Keratinocyte (primary cell): ENCODE results near the gene SPEM3. TPM values are rescaled to one million over a fixed set of nuclear protein-coding genes. Genes with fewer than 3 reads are reported as not detected.
A peak's percentile ranks its signal among the peaks of the same experiment; 100 is the strongest.

Experiments
- DNase-seq: peaks from one replicate; pipeline ENCODE4 v3.0.0-alpha.2; 2011; ENCODE audit warnings: low read depth, missing footprints, low spot score
- FAIRE-seq: peaks from 2 replicates; lab custom pipeline; 2011; peaks lifted over from hg19 to GRCh38; lab: Jason Lieb, UNC
- H2AFZ ChIP-seq: 2 replicates; pipeline ENCODE4 v1.6.0; 2012; ENCODE audit warnings: low read length, control low read depth, inconsistent platforms; ENCODE audit not compliant: control insufficient read depth
- H3K27ac ChIP-seq: 2 replicates; pipeline ENCODE4 v1.5.1; 2011; ENCODE audit warnings: low read length; ENCODE audit not compliant: control insufficient read depth, insufficient read depth
- H3K27me3 ChIP-seq: 3 replicates; pipeline ENCODE4 v1.6.0; 2011; ENCODE audit warnings: low read length; ENCODE audit not compliant: control insufficient read depth, insufficient read depth; ENCODE audit errors: extremely low read depth
- H3K36me3 ChIP-seq, 2 experiments: 2 replicates in 1 of 2; 3 replicates in 1 of 2; pipeline ENCODE4 v1.5.1; 2011; ENCODE audit warnings: low read length in 2 of 2, mild to moderate bottlenecking in 1 of 2; ENCODE audit not compliant: control insufficient read depth in 2 of 2, insufficient read depth in 2 of 2; ENCODE audit errors: extremely low read depth in 1 of 2
- H3K4me1 ChIP-seq: 3 replicates; pipeline ENCODE4 v1.5.1; 2011; ENCODE audit warnings: low read length; ENCODE audit not compliant: control insufficient read depth, insufficient read depth; ENCODE audit errors: extremely low read depth
- H3K4me2 ChIP-seq: 3 replicates; pipeline ENCODE4 v1.6.0; 2011; ENCODE audit warnings: low read depth, low read length; ENCODE audit not compliant: control insufficient read depth, insufficient read depth; ENCODE audit errors: extremely low read depth
- H3K4me3 ChIP-seq, 3 experiments: fragments of 200-600 bp in 1 of 3; sonication (generic) in 1 of 3; 2 replicates in 2 of 3; 3 replicates in 1 of 3; pipeline ENCODE4 v1.5.1; 2011 to 2016; ENCODE audit warnings: low read length in 3 of 3, mild to moderate bottlenecking in 3 of 3, control low read depth in 2 of 3, inconsistent platforms in 1 of 3, low read depth in 1 of 3, mixed read lengths in 1 of 3, mixed run types in 1 of 3, moderate library complexity in 1 of 3; ENCODE audit not compliant: control insufficient read depth in 2 of 3, insufficient read depth in 2 of 3; ENCODE audit errors: extremely low read depth in 1 of 3
- H3K79me2 ChIP-seq: 2 replicates; pipeline ENCODE4 v1.6.0; 2012; ENCODE audit warnings: low read length; ENCODE audit not compliant: control insufficient read depth, insufficient read depth
- H3K9ac ChIP-seq: 3 replicates; pipeline ENCODE4 v1.6.0; 2011; ENCODE audit warnings: low read length; ENCODE audit not compliant: control insufficient read depth, insufficient read depth; ENCODE audit errors: extremely low read depth
- H3K9me1 ChIP-seq: 3 replicates; pipeline ENCODE4 v1.6.0; 2011; ENCODE audit warnings: low read length; ENCODE audit not compliant: control insufficient read depth, insufficient read depth; ENCODE audit errors: extremely low read depth
- H3K9me3 ChIP-seq: 2 replicates; pipeline ENCODE4 v1.5.1; 2012; ENCODE audit warnings: low read depth, low read length; ENCODE audit not compliant: control insufficient read depth
- H4K20me1 ChIP-seq: 3 replicates; pipeline ENCODE4 v1.6.0; 2011; ENCODE audit warnings: low read length; ENCODE audit not compliant: control insufficient read depth, insufficient read depth; ENCODE audit errors: extremely low read depth
- CTCF ChIP-seq, 3 experiments: IDR thresholded peaks in 1 of 3; conservative IDR thresholded peaks in 1 of 3; optimal IDR thresholded peaks in 1 of 3; 2 replicates in 2 of 3; 3 replicates in 1 of 3; pipeline versions ENCODE3 to v1.5.1; 2011; ENCODE audit warnings: low read length in 3 of 3, mild to moderate bottlenecking in 3 of 3, moderate library complexity in 2 of 3, control low read depth in 1 of 3, inconsistent platforms in 1 of 3; ENCODE audit not compliant: insufficient read depth in 2 of 3; ENCODE audit errors: extremely low read depth in 1 of 3
- EZH2 ChIP-seq: IDR thresholded peaks from one replicate; pipeline ENCODE4 v1.6.1; 2012; ENCODE audit warnings: inconsistent platforms, mild to moderate bottlenecking, low read length, moderate library complexity
- dilution Hi-C: fragments of 300-500 bp; cut with MboI; formaldehyde crosslinking; loops from one replicate; pipeline ENCODE4 v1.7.0; 2020; ENCODE audit warnings: low sequenced_read_pairs; ENCODE audit not compliant: extremely low pct_ligation_motif_present
- polyA plus RNA-seq, 5 experiments: library from polyadenylated mRNA; depleted of rRNA in 3 of 5; stranded (reverse) in 3 of 5; stranded (forward) in 1 of 5; unstranded in 1 of 5; fragments of >200 nt; gene quantifications; 1 replicate in 1 of 5; 2 replicates in 3 of 5; 3 replicates in 1 of 5; pipeline versions ENCODE4 v1.2.1 to v1.2.3, GENCODE V29; 2011 to 2012; ENCODE audit warnings: missing spikeins in 2 of 5, low read depth in 1 of 5, low replicate concordance in 1 of 5

The SPEM3 gene
- polyA plus RNA-seq, 1 donor (not counting 4 experiments of a cell fraction or from before 2014, with no cell fraction given): not detected

DNA sequence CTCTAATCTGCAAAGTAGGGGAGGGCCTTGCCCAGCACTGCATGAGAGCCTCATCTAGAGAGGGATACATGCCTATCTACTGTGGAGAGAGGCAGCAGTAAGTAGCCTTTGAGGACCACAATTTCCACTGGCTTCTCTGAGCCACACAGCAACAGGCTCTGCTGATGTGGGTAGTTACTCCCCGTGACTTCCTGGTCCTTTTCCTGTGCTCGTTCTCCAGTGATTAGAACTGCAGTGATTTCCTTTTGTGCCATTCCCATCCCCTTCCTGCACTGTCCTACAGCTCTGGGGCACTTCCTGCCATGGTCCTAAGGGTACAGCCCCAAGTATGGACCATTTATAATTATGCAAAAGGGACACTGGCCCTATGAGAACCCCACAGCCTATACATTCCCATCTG is 37.4 kb upstream of the SPEM3 start:
- peaks cover 3% of the 10 kb centered on the region for H4K20me1 ChIP-seq
- H3K9me1 ChIP-seq: no peaks in the 10 kb centered on the region
- peaks cover 27% of the 10 kb centered on the region for H3K79me2 ChIP-seq
- H3K9me3 ChIP-seq: no peaks in the 10 kb centered on the region
- dilution Hi-C loops: no loop called here
- H3K4me1 ChIP-seq: peaks cover 11% of the 10 kb centered on the region
- H2AFZ ChIP-seq: no peak overlapping the region
- no peak overlapping the region for H3K4me2 ChIP-seq
- no peak overlapping the region for H3K9ac ChIP-seq
- no peak overlapping the region for H3K4me3 ChIP-seq
- FAIRE-seq (no peak), DNase-seq (no peak)
- no peak overlapping the region for H3K27ac ChIP-seq
- H3K36me3 ChIP-seq: peaks cover 41 to 49% of the 10 kb centered on the region in 2 experiments
- TF ChIP-seq CTCF (optimal IDR thresholded peaks at IDR 0.05 in 1 of 3, IDR thresholded peaks at IDR 0.05 in 1 of 3, conservative IDR thresholded peaks at IDR 0.05 in 1 of 3; ENCODE audit: extremely low read depth in 1 of 3, insufficient read depth in 2 of 3, low read length in 3 of 3): no peak
- TF ChIP-seq EZH2: no peak
- no peaks in the 10 kb centered on the region for H3K27me3 ChIP-seq

DNA sequence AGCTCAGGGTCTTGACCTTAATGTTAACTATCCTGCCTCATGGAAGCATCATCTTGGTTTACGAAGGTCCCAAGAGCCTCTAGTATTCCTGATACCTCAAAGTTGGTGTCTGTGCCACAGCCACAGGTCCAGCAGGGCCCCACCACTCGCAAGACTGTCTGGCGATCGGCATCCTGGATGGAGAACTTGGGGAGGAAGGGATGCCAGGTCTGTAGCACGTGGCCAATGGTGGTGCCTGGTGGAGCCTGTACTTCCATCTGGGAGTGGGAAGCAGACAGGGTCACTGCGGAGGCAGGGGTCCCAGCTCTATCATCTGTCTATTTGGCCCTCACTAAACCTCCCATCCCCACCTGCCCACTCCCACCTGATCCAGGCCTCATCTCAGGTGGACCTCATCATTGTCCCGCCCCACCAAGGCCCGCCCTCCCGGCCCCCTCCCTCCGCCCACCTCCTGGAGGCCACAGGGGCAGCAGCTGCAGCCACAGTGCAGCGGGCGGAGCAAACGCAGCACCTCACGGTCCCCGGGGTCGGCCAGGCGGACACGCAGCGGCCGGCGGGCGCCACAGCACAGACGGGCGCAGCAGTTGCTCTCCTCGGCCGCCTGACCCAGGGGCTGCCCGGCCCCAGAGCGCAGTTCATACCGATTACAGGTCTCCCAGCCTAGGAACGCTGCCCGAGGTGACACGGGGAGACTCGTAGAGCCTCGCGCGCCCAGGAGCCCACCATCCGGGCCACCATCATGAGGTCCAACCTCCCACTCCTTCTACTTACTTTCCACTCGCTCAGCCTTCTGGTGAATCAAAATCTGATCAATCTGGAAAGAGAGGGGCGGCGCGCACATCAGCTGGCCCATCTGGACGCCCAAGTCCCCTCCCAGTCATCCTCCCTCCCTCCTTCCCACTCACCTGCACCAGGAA is 35.7 kb upstream of the SPEM3 start:
- no peak for TF ChIP-seq EZH2
- no peak for TF ChIP-seq CTCF (optimal IDR thresholded peaks at IDR 0.05 in 1 of 3, IDR thresholded peaks at IDR 0.05 in 1 of 3, conservative IDR thresholded peaks at IDR 0.05 in 1 of 3; ENCODE audit: extremely low read depth in 1 of 3, insufficient read depth in 2 of 3, low read length in 3 of 3)
- no peaks in the 10 kb centered on the region for H3K9me1 ChIP-seq
- H3K27me3 ChIP-seq: no peaks in the 10 kb centered on the region
- no peaks in the 10 kb centered on the region for H3K9me3 ChIP-seq
- DNase-seq (no peak), FAIRE-seq (no peak)
- H3K79me2 ChIP-seq: peaks cover 27% of the 10 kb centered on the region
- H3K4me3 ChIP-seq: peak overlapping the region; percentile 83 to 90 (median 89)
- H3K4me1 ChIP-seq: peaks cover 11% of the 10 kb centered on the region
- H3K27ac ChIP-seq: no peak overlapping the region
- dilution Hi-C loops: no loop called here
- H3K9ac ChIP-seq: peak overlapping the region; percentile 80
- peaks cover 1% of the 10 kb centered on the region for H4K20me1 ChIP-seq
- H3K4me2 ChIP-seq: peak overlapping the region; percentile 77
- H3K36me3 ChIP-seq: peaks cover 31 to 43% of the 10 kb centered on the region in 2 experiments
- H2AFZ ChIP-seq: no peak overlapping the region
